Measurements from ENCODE around the gene KRT78. TPM values are rescaled to one million over a fixed set of nuclear protein-coding genes. Genes with fewer than 3 reads are reported as not detected.

The KRT78 gene
- total RNA-seq, 3 donors from 2014 or later (not counting 1 experiment from before 2014, with no cell fraction given) = not detected

DNA sequence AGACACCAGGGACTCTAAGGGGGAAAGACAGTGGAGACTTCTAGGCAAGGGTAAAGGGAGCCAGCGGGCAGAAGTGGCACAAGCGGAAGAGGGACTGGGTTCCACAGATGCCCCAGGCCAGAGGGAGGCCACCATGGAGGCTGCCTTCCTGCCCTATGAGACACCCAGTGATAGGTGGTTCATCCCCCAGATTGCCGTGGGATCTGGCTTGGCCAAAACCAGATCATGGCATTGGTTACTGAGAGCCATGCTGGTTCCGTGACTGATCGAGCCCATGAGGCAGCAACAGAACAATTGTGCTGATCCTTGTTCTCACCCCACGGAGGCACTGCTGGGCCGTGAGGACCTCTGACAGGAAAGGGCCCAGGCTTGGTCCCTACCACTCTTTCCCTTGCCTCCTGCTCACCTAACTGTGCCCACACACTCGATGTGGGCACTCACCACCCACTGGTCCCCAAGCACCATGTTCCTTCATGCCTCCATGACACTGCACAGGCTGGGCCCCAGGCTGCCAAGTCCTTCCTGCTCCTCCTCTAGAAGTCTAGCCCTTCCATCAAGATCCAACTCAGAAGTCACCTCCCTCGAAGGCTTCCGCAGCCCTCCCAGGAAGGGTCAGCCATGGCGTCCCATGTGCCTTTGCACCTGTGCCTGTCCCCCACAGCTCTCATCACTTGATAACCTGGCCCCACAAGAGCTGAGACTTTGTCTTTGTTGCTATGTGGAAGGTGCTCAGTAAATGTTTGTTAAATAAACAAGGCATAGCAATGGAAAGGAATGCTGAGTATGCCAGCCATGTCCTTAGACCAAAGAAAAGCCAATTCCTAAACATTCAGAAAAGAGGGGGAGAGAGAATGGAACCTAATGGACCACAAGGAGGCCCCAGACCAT is 21.9 kb downstream of the KRT78 start:
- H3K9me3 Mint-ChIP-seq = no peaks in the 10 kb centered on the region
- Histone ChIP-seq H3K9me3 (ENCODE audit: control insufficient read depth, insufficient read depth, low read length) (no peaks in the 10 kb centered on the region), H3K27ac (ENCODE audit: low read length) (no peak overlapping the region), H3K4me1 (ENCODE audit: control insufficient read depth, insufficient read depth, low read length) (no peaks in the 10 kb centered on the region), H3K36me3 (ENCODE audit: control insufficient read depth, insufficient read depth, low read length) (no peaks in the 10 kb centered on the region), H3K27me3 (ENCODE audit: control insufficient read depth, insufficient read depth, low read length) (no peaks in the 10 kb centered on the region), H3K4me3 (ENCODE audit: low read length) (no peak overlapping the region)
- H3K4me1 Mint-ChIP-seq = peaks cover 0 to 16% of the 10 kb centered on the region in 2 donors
- ATAC-seq = no peak
- intact Hi-C loops (cut with micrococcal nuclease) = no loop called here
- TF ChIP-seq, protein P1, sequence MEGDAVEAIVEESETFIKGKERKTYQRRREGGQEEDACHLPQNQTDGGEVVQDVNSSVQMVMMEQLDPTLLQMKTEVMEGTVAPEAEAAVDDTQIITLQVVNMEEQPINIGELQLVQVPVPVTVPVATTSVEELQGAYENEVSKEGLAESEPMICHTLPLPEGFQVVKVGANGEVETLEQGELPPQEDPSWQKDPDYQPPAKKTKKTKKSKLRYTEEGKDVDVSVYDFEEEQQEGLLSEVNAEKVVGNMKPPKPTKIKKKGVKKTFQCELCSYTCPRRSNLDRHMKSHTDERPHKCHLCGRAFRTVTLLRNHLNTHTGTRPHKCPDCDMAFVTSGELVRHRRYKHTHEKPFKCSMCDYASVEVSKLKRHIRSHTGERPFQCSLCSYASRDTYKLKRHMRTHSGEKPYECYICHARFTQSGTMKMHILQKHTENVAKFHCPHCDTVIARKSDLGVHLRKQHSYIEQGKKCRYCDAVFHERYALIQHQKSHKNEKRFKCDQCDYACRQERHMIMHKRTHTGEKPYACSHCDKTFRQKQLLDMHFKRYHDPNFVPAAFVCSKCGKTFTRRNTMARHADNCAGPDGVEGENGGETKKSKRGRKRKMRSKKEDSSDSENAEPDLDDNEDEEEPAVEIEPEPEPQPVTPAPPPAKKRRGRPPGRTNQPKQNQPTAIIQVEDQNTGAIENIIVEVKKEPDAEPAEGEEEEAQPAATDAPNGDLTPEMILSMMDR (IDR thresholded peaks at IDR 0.05) = no peak
- H3K4me3 Mint-ChIP-seq = no peak overlapping the region
- peaks cover 0 to 5% of the 10 kb centered on the region in 2 donors for H3K27me3 Mint-ChIP-seq (ENCODE audit: low read depth in 2 of 2)
- DNase-seq = no peak
- H3K27ac Mint-ChIP-seq = no peak overlapping the region
- H3K36me3 Mint-ChIP-seq = no peaks in the 10 kb centered on the region
- WGBS (ENCODE audit: insufficient coverage) = 88% methylated on average over 11 of the region's 11 CpGs

DNA sequence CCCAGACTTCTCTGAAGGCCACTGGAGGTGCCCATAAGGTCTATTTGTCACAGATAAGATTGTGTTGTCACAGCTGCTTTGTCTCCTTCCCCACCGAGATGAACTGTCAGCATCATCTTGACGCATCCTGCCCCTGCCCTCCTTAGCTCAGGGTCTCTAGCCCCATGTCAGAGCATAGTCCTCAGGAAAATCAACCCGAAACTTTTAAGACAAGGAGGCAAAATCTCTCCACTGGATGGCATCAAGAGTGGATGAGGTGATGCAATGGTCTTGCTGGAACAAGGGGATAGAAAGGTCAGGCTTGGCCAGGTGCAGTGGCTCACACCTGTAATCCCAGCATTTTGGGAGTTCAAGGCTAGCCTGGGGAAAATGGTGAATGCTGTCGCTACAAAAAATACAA is 22.8 kb downstream of the KRT78 start:
- Histone ChIP-seq H3K27ac (ENCODE audit: low read length) (no peak overlapping the region), H3K9me3 (ENCODE audit: control insufficient read depth, insufficient read depth, low read length) (no peaks in the 10 kb centered on the region), H3K36me3 (ENCODE audit: control insufficient read depth, insufficient read depth, low read length) (no peaks in the 10 kb centered on the region), H3K4me1 (ENCODE audit: control insufficient read depth, insufficient read depth, low read length) (no peaks in the 10 kb centered on the region), H3K4me3 (ENCODE audit: low read length) (no peak overlapping the region), H3K27me3 (ENCODE audit: control insufficient read depth, insufficient read depth, low read length) (no peaks in the 10 kb centered on the region)
- H3K27ac Mint-ChIP-seq = no peak overlapping the region
- H3K4me1 Mint-ChIP-seq = peaks cover 0 to 16% of the 10 kb centered on the region in 2 donors
- H3K27me3 Mint-ChIP-seq (ENCODE audit: low read depth in 2 of 2) = peaks cover 0 to 5% of the 10 kb centered on the region in 2 donors
- DNase-seq = no peak
- H3K36me3 Mint-ChIP-seq = no peaks in the 10 kb centered on the region
- 85% methylated on average over 4 of the region's 4 CpGs for WGBS (ENCODE audit: insufficient coverage)
- no peaks in the 10 kb centered on the region for H3K9me3 Mint-ChIP-seq
- ATAC-seq = no peak
- intact Hi-C loops (cut with micrococcal nuclease) = no loop called here
- TF ChIP-seq, protein P1 (IDR thresholded peaks at IDR 0.05) = no peak
- no peak overlapping the region for H3K4me3 Mint-ChIP-seq

DNA sequence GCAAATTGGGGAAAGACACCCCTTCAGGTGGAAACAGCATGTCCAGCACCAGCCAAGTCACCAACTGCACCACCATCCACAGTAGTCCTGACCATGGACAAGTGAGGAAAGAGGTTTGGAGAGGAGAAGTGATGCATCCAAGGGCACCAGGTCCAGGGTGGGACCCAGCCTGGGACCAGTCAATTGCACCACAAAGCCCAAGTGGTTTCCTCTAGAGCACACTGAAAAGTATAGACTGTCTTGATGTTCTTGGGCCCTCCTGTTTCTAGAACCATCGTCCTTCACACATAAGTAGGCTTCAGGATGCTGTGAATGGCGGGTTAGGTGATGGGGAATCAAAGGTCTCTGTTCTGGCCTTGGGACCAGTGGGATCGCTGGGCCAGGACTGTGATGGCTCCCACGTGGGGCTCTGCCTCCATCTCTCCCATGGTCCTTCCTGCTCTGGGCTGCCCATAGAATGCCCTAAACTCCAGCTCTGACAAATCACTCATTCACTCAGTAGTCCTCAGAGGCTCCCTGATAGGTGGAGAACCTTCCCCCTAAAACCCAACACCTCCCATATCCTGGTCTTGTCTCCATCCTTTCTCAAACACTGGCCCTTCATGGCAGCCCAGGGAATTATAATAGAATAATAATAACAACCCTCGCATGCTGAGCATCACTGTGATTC is 23.9 kb downstream of the KRT78 start:
- WGBS (ENCODE audit: insufficient coverage) = 94% methylated on average over 5 of the region's 5 CpGs
- H3K4me1 Mint-ChIP-seq = peaks cover 7 to 12% of the 10 kb centered on the region in 2 donors
- no peak overlapping the region for H3K4me3 Mint-ChIP-seq
- no peaks in the 10 kb centered on the region for H3K9me3 Mint-ChIP-seq
- H3K27me3 Mint-ChIP-seq (ENCODE audit: low read depth in 2 of 2) = peaks cover 0 to 3% of the 10 kb centered on the region in 2 donors
- H3K36me3 ChIP-seq (ENCODE audit: control insufficient read depth, insufficient read depth, low read length) = no peaks in the 10 kb centered on the region
- ATAC-seq (no peak), DNase-seq (no peak)
- H3K4me3 ChIP-seq (ENCODE audit: low read length) = no peak overlapping the region
- no peak overlapping the region for H3K27ac ChIP-seq (ENCODE audit: low read length)
- H3K36me3 Mint-ChIP-seq = no peaks in the 10 kb centered on the region
- H3K27me3 ChIP-seq (ENCODE audit: control insufficient read depth, insufficient read depth, low read length) = no peaks in the 10 kb centered on the region
- no peak overlapping the region for H3K27ac Mint-ChIP-seq
- H3K9me3 ChIP-seq (ENCODE audit: control insufficient read depth, insufficient read depth, low read length) = no peaks in the 10 kb centered on the region
- TF ChIP-seq, protein P1 (IDR thresholded peaks at IDR 0.05) = no peak
- H3K4me1 ChIP-seq (ENCODE audit: control insufficient read depth, insufficient read depth, low read length) = no peaks in the 10 kb centered on the region
- intact Hi-C loops (cut with micrococcal nuclease) = no loop called here

Measured in natural killer cell (primary cell).